H9 (cell line): ENCODE measurements around the gene DNAJA2. TPM values are rescaled to one million over a fixed set of nuclear protein-coding genes. Genes with fewer than 3 reads are reported as not detected.

Source experiments
- DNase-seq: peaks from one replicate; pipeline ENCODE4 v3.0.0-alpha.2; 2017
- H2AFZ ChIP-seq: one replicate; pipeline ENCODE4 v1.6.1; 2013; ENCODE audit warnings: mild to moderate bottlenecking, low read length, control low read depth, moderate library complexity
- H2AK5ac ChIP-seq: 2 replicates; pipeline ENCODE4 v1.6.1; 2013; ENCODE audit warnings: low read length, control low read depth, mixed read lengths; ENCODE audit not compliant: insufficient read length
- H2BK120ac ChIP-seq: one replicate; pipeline ENCODE4 v1.6.1; 2013; ENCODE audit warnings: low read depth, mild to moderate bottlenecking, low read length, control low read depth, inconsistent platforms; ENCODE audit not compliant: poor library complexity, severe bottlenecking
- H2BK12ac ChIP-seq: 2 replicates; pipeline ENCODE4 v1.6.1; 2013; ENCODE audit warnings: low read length, control low read depth, mixed read lengths, low read depth; ENCODE audit not compliant: insufficient read length
- H2BK15ac ChIP-seq: 2 replicates; pipeline ENCODE4 v1.6.1; 2013; ENCODE audit warnings: low read depth, low read length, control low read depth
- H2BK20ac ChIP-seq: one replicate; pipeline ENCODE4 v1.6.1; 2013; ENCODE audit warnings: low read depth, mild to moderate bottlenecking, low read length, control low read depth, inconsistent platforms; ENCODE audit not compliant: poor library complexity, severe bottlenecking
- H2BK5ac ChIP-seq: 2 replicates; pipeline ENCODE4 v1.6.1; 2013; ENCODE audit warnings: low read length, control low read depth, mixed read lengths; ENCODE audit not compliant: insufficient read length
- H3K14ac ChIP-seq: 2 replicates; pipeline ENCODE4 v1.6.1; 2013; ENCODE audit warnings: low read length, control low read depth; ENCODE audit not compliant: insufficient read depth
- H3K18ac ChIP-seq: 2 replicates; pipeline ENCODE4 v1.6.1; 2013; ENCODE audit warnings: low read depth, mild to moderate bottlenecking, mixed read lengths, low read length, control low read depth; ENCODE audit not compliant: insufficient read length
- H3K23ac ChIP-seq: 2 replicates; pipeline ENCODE4 v1.6.1; 2013; ENCODE audit warnings: low read length, control low read depth, mixed read lengths, low read depth; ENCODE audit not compliant: insufficient read length
- H3K23me2 ChIP-seq: 2 replicates; pipeline ENCODE4 v1.6.1; 2013; ENCODE audit warnings: low read depth, mild to moderate bottlenecking, mixed read lengths, low read length, control low read depth; ENCODE audit not compliant: insufficient read length, poor library complexity, severe bottlenecking
- H3K27ac ChIP-seq: 2 replicates; pipeline ENCODE4 v1.5.1; 2013; ENCODE audit warnings: low read length, control low read depth, mixed read lengths, low read depth; ENCODE audit not compliant: insufficient read length
- H3K27me3 ChIP-seq: 2 replicates; pipeline ENCODE4 v1.6.1; 2013; ENCODE audit warnings: low read length, control low read depth, inconsistent platforms; ENCODE audit not compliant: insufficient read depth
- H3K4ac ChIP-seq: 2 replicates; pipeline ENCODE4 v1.6.1; 2013; ENCODE audit warnings: low read depth, mild to moderate bottlenecking, control low read depth, inconsistent platforms, low read length, moderate library complexity
- H3K4me1 ChIP-seq: 2 replicates; pipeline ENCODE4 v1.6.1; 2013; ENCODE audit warnings: low read length, control low read depth, inconsistent platforms; ENCODE audit not compliant: insufficient read depth
- H3K4me2 ChIP-seq: 2 replicates; pipeline ENCODE4 v1.6.1; 2013; ENCODE audit warnings: low read length, control low read depth, mixed read lengths; ENCODE audit not compliant: insufficient read length, insufficient read depth
- H3K56ac ChIP-seq: 2 replicates; pipeline ENCODE4 v1.6.1; 2013; ENCODE audit warnings: low read depth, mild to moderate bottlenecking, mixed read lengths, low read length, control low read depth; ENCODE audit not compliant: insufficient read length
- H3K79me1 ChIP-seq: 2 replicates; pipeline ENCODE4 v1.6.1; 2013; ENCODE audit warnings: low read depth, mild to moderate bottlenecking, moderate library complexity, low read length, control low read depth, inconsistent platforms; ENCODE audit not compliant: insufficient read depth, poor library complexity, severe bottlenecking
- H3K79me2 ChIP-seq: 2 replicates; pipeline ENCODE4 v1.6.1; 2013; ENCODE audit warnings: low read length, control low read depth, inconsistent platforms; ENCODE audit not compliant: insufficient read depth
- H3K9ac ChIP-seq: 2 replicates; pipeline ENCODE4 v1.6.1; 2013; ENCODE audit warnings: low read length, control low read depth, mixed read lengths; ENCODE audit not compliant: insufficient read length; ENCODE audit errors: extremely low read depth
- H3K9me3 ChIP-seq: one replicate; pipeline ENCODE4 v1.6.1; 2013; ENCODE audit warnings: low read depth, low read length, inconsistent platforms; ENCODE audit not compliant: control insufficient read depth
- H3T11ph ChIP-seq: one replicate; pipeline ENCODE4 v1.6.1; 2013; ENCODE audit warnings: mild to moderate bottlenecking, low read length, control low read depth, inconsistent platforms
- H4K20me1 ChIP-seq: one replicate; pipeline ENCODE4 v1.6.1; 2013; ENCODE audit not compliant: control insufficient read depth, insufficient read length, insufficient read depth
- H4K5ac ChIP-seq: 2 replicates; pipeline ENCODE4 v1.6.1; 2013; ENCODE audit warnings: low read depth, mild to moderate bottlenecking, mixed read lengths, low read length, control low read depth; ENCODE audit not compliant: insufficient read length
- H4K8ac ChIP-seq: replicated peaks from 2 replicates; pipeline ENCODE4 v1.6.1; 2013; ENCODE audit warnings: low read length, control low read depth, mixed read lengths, low read depth; ENCODE audit not compliant: insufficient read length
- H4K91ac ChIP-seq: 2 replicates; pipeline ENCODE4 v1.6.1; 2013; ENCODE audit warnings: low read depth, mild to moderate bottlenecking, moderate library complexity, mixed read lengths, low read length, control low read depth; ENCODE audit not compliant: insufficient read length
- H3K27ac Mint-ChIP-seq, 3 experiments: 2 replicates in 2 of 3; 3 replicates in 1 of 3; pipeline ENCODE4 v1.8.0; 2020 to 2021; ENCODE audit warnings: mixed read lengths in 3 of 3, mild to moderate bottlenecking in 1 of 3, moderate library complexity in 1 of 3
- H3K27me3 Mint-ChIP-seq: 2 replicates; pipeline ENCODE4 v1.8.0; 2021; ENCODE audit warnings: low read depth, mild to moderate bottlenecking, moderate library complexity, mixed read lengths
- H3K36me3 Mint-ChIP-seq, 3 experiments: 2 replicates in 2 of 3; 3 replicates in 1 of 3; pipeline ENCODE4 v1.8.0; 2020 to 2021; ENCODE audit warnings: low read depth in 3 of 3, mixed read lengths in 3 of 3; ENCODE audit not compliant: insufficient read depth in 1 of 3
- H3K4me1 Mint-ChIP-seq, 2 experiments: 2 replicates each; pipeline ENCODE4 v1.8.0; 2020; ENCODE audit warnings: mixed read lengths in 2 of 2
- H3K4me3 Mint-ChIP-seq, 2 experiments: 2 replicates in 1 of 2; 3 replicates in 1 of 2; pipeline ENCODE4 v1.8.0; 2020 to 2021; ENCODE audit warnings: mild to moderate bottlenecking in 2 of 2, mixed read lengths in 2 of 2, moderate library complexity in 1 of 2
- H3K9me3 Mint-ChIP-seq, 2 experiments: 2 replicates in 1 of 2; 3 replicates in 1 of 2; pipeline ENCODE4 v1.8.0; 2020; ENCODE audit warnings: mild to moderate bottlenecking in 2 of 2, mixed read lengths in 2 of 2, moderate library complexity in 1 of 2
- total RNA-seq: library from RNA; stranded (reverse); gene quantifications from 2 replicates; pipeline ENCODE4 v1.2.1, GENCODE V29; 2021
- TF ChIP-seq, protein P1 (sequence below): fragments of 200-600 bp; sonication (generic); conservative IDR thresholded peaks from 3 replicates; pipeline ENCODE4 v1.8.0; 2021; ENCODE audit warnings: antibody characterized with exemption, mild to moderate bottlenecking

DNAJA2 gene
- total RNA-seq, 1 experiment from 2014 or later: 102 TPM

DNA sequence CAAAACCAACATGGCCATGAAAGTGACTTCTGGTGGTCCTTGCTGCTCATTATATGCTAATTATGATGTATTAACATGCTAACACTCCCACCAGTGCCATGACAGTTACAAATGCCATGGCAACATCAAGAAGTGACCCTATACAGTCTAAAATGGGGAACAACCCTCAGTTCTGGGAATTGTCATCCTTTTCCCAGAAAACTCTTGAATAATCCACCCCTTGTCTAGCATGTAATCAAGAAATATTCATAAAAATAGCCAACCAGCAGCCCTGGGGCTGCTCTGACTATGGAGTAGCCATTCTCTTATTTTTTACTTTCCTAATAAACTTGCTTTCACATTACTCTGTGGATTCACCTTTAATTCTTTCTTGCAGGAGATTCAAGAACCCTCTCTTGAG is 35.9 kb downstream of the DNAJA2 start:
- Histone ChIP-seq H3K18ac (no peak overlapping the region), H3K23ac (no peak overlapping the region), H2BK15ac (no peak overlapping the region), H3K23me2 (no peaks in the 10 kb centered on the region), H3K4ac (no peak overlapping the region), H3K9ac (no peak overlapping the region), H3K9me3 (no peaks in the 10 kb centered on the region), H3T11ph (no peak overlapping the region), H2BK12ac (no peak overlapping the region), H3K79me1 (no peaks in the 10 kb centered on the region), H4K91ac (no peak overlapping the region), H2BK5ac (no peak overlapping the region), H2BK120ac (no peak overlapping the region), H3K4me1 (no peaks in the 10 kb centered on the region), H2AFZ (no peak overlapping the region), H3K79me2 (no peaks in the 10 kb centered on the region), H4K5ac (no peak overlapping the region), H3K27ac (no peak overlapping the region), H3K56ac (no peak overlapping the region), H3K14ac (no peak overlapping the region), H3K4me2 (no peak overlapping the region), H4K8ac (no peak overlapping the region), H3K27me3 (no peaks in the 10 kb centered on the region), H2AK5ac (no peak overlapping the region), H2BK20ac (no peak overlapping the region), H4K20me1 (no peaks in the 10 kb centered on the region)
- Mint-ChIP-seq H3K27me3 (peaks cover 1% of the 10 kb centered on the region; the same call in 1 of the 2 replicates), H3K36me3 (no peaks in the 10 kb centered on the region; a peak in 1 of 7 replicates), H3K9me3 (peaks cover 3 to 4% of the 10 kb centered on the region in 2 experiments; a peak in 2 of 5 replicates), H3K4me1 (peaks cover 5 to 6% of the 10 kb centered on the region in 2 experiments), H3K4me3 (no peak overlapping the region), H3K27ac (no peak overlapping the region)
- TF ChIP-seq, protein P1, sequence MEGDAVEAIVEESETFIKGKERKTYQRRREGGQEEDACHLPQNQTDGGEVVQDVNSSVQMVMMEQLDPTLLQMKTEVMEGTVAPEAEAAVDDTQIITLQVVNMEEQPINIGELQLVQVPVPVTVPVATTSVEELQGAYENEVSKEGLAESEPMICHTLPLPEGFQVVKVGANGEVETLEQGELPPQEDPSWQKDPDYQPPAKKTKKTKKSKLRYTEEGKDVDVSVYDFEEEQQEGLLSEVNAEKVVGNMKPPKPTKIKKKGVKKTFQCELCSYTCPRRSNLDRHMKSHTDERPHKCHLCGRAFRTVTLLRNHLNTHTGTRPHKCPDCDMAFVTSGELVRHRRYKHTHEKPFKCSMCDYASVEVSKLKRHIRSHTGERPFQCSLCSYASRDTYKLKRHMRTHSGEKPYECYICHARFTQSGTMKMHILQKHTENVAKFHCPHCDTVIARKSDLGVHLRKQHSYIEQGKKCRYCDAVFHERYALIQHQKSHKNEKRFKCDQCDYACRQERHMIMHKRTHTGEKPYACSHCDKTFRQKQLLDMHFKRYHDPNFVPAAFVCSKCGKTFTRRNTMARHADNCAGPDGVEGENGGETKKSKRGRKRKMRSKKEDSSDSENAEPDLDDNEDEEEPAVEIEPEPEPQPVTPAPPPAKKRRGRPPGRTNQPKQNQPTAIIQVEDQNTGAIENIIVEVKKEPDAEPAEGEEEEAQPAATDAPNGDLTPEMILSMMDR: no peak
- DNase-seq: no peak
